ENCODE measurements around the gene MTREX. TPM values are rescaled to one million over a fixed set of nuclear protein-coding genes. Genes with fewer than 3 reads are reported as not detected.

Gene MTREX
- total RNA-seq, 4 donors from 2014 or later, result 57.2 to 124 (median 61.5) TPM

- no peaks in the 10 kb centered on the region for H3K9me3 ChIP-seq
- peaks cover 0 to 49% (median 0%) of the 10 kb centered on the region in 3 donors for H3K36me3 ChIP-seq
- no peak overlapping the region for H3K4me3 ChIP-seq
- H3K4me1 ChIP-seq, result no peaks in the 10 kb centered on the region
- DNase-seq, result no peak
- TF ChIP-seq POLR2A (IDR thresholded peaks at IDR 0.05) (no peak), CTCF (IDR thresholded peaks at IDR 0.05) (no peak)
- H3K27me3 ChIP-seq, result no peaks in the 10 kb centered on the region
- no peak overlapping the region for H3K27ac ChIP-seq
These were observed 70.0 kb downstream of the MTREX start for GRCh38 chr5:55377810-55378209.

GRCh38 chr5:55383254-55383653, 75.5 kb downstream of the MTREX start:
- no peaks in the 10 kb centered on the region for H3K27me3 ChIP-seq
- peaks cover 0 to 6% (median 0%) of the 10 kb centered on the region in 4 donors for H3K9me3 ChIP-seq
- H3K4me3 ChIP-seq, result no peak overlapping the region
- H3K4me1 ChIP-seq, result no peaks in the 10 kb centered on the region
- no peak overlapping the region for H3K27ac ChIP-seq
- H3K36me3 ChIP-seq, result peaks cover 0 to 30% (median 0%) of the 10 kb centered on the region in 3 donors
- no peak for TF ChIP-seq POLR2A (IDR thresholded peaks at IDR 0.05)
- TF ChIP-seq CTCF (IDR thresholded peaks at IDR 0.05), result no peak
- no peak for DNase-seq

- H3K4me1 ChIP-seq, result no peaks in the 10 kb centered on the region
- no peak for DNase-seq
- H3K36me3 ChIP-seq, result peaks cover 0 to 29% (median 0%) of the 10 kb centered on the region in 3 donors
- H3K27me3 ChIP-seq, result no peaks in the 10 kb centered on the region
- no peak for TF ChIP-seq POLR2A (IDR thresholded peaks at IDR 0.05)
- no peak for TF ChIP-seq CTCF (IDR thresholded peaks at IDR 0.05)
- H3K27ac ChIP-seq, result no peak overlapping the region
- no peak overlapping the region for H3K4me3 ChIP-seq
- H3K9me3 ChIP-seq, result peaks cover 0 to 6% (median 0%) of the 10 kb centered on the region in 4 donors
These were observed 76.3 kb downstream of the MTREX start for GRCh38 chr5:55384072-55384471.

- Histone ChIP-seq H3K4me3 (no peak overlapping the region), H3K27me3 (no peaks in the 10 kb centered on the region), H3K36me3 (peaks cover 0 to 21% (median 0%) of the 10 kb centered on the region in 3 donors), H3K9me3 (peaks cover 0 to 6% (median 0%) of the 10 kb centered on the region in 4 donors), H3K27ac (no peak overlapping the region), H3K4me1 (peaks cover 0 to 11% (median 0%) of the 10 kb centered on the region in 4 donors)
- no peak for DNase-seq
- TF ChIP-seq CTCF (IDR thresholded peaks at IDR 0.05), result no peak
- TF ChIP-seq POLR2A (IDR thresholded peaks at IDR 0.05), result no peak
These were observed 77.4 kb downstream of the MTREX start for GRCh38 chr5:55385227-55385626.

- H3K27ac ChIP-seq, result no peak overlapping the region
- TF ChIP-seq POLR2A (IDR thresholded peaks at IDR 0.05), result no peak
- TF ChIP-seq CTCF (IDR thresholded peaks at IDR 0.05), result no peak
- peaks cover 0 to 6% (median 0%) of the 10 kb centered on the region in 4 donors for H3K9me3 ChIP-seq
- peaks cover 0 to 11% (median 0%) of the 10 kb centered on the region in 4 donors for H3K4me1 ChIP-seq
- peaks cover 0 to 18% (median 0%) of the 10 kb centered on the region in 3 donors for H3K36me3 ChIP-seq
- no peak for DNase-seq
- H3K4me3 ChIP-seq, result no peak overlapping the region
- no peaks in the 10 kb centered on the region for H3K27me3 ChIP-seq
These were observed 78.1 kb downstream of the MTREX start for GRCh38 chr5:55385846-55386245.

GRCh38 chr5:55386356-55386755, 78.6 kb downstream of the MTREX start:
- Histone ChIP-seq H3K9me3 (peaks cover 0 to 6% (median 0%) of the 10 kb centered on the region in 4 donors), H3K4me3 (no peak overlapping the region), H3K27ac (no peak overlapping the region), H3K36me3 (peaks cover 0 to 18% (median 0%) of the 10 kb centered on the region in 3 donors), H3K27me3 (no peaks in the 10 kb centered on the region), H3K4me1 (peaks cover 0 to 11% (median 0%) of the 10 kb centered on the region in 4 donors)
- DNase-seq, result no peak
- TF ChIP-seq POLR2A (IDR thresholded peaks at IDR 0.05) (no peak), CTCF (IDR thresholded peaks at IDR 0.05) (no peak)

Data from Peyer's patch (tissue), 4 donors.